Skeletal muscle cell (primary cell): ENCODE results near the gene FCER2.

ENCODE experiments used
- DNase-seq: peaks from one replicate; pipeline ENCODE4 v3.0.0-alpha.2; 2010; ENCODE audit warnings: low read depth
- H3K4me3 ChIP-seq: 2 replicates; pipeline ENCODE4 v1.5.1; 2011; ENCODE audit warnings: low read depth, mild to moderate bottlenecking, control low read depth, low read length, moderate library complexity

Gene FCER2

GRCh38 chr19:7681340-7682174 is 20.4 kb downstream of the FCER2 start:
- H3K4me3 ChIP-seq = peak overlapping the region; percentile 99
- peak; percentile 36 for DNase-seq

- H3K4me3 ChIP-seq = peak within 1 kb of the TSS; percentile 99
- peak; percentile 40 for DNase-seq
Observed at GRCh38 chr19:7680606-7681339, 21.2 kb downstream of the FCER2 start, which contains the start of gene TRAPPC5. TSS of gene TRAPPC5 (plus strand) at chr19:7680833. CDS start at chr19:7682254, 1,421 bp downstream.

GRCh38 chr19:7679771-7680605 is 21.9 kb downstream of the FCER2 start:
- H3K4me3 ChIP-seq = peak overlapping the region; percentile 99

GRCh38 chr19:7678971-7679751 is 22.8 kb downstream of the FCER2 start:
- H3K4me3 ChIP-seq = no peak overlapping the region

More at GRCh38 chr19:7679771-7680605, 21.9 kb downstream of the FCER2 start:
- no peak for DNase-seq

GRCh38 chr19:7677669-7678311 is 24.1 kb downstream of the FCER2 start:
- H3K4me3 ChIP-seq = no peak overlapping the region
- DNase-seq = no peak

More at GRCh38 chr19:7678971-7679751, 22.8 kb downstream of the FCER2 start:
- DNase-seq = no peak

GRCh38 chr19:7676854-7677253 is 25.1 kb downstream of the FCER2 start, which contains the start of gene MCEMP1:
TSS of gene MCEMP1 (plus strand) at chr19:7677090. CDS start at chr19:7677121, 31 bp downstream.
- H3K4me3 ChIP-seq = no peak within 1 kb of the TSS
- no peak for DNase-seq

GRCh38 chr19:7676376-7676775 is 25.6 kb downstream of the FCER2 start:
- H3K4me3 ChIP-seq = no peak overlapping the region
- DNase-seq = no peak

GRCh38 chr19:7674010-7675005 is 27.6 kb downstream of the FCER2 start:
- no peak for DNase-seq

GRCh38 chr19:7672522-7672921 is 29.4 kb downstream of the FCER2 start:
- DNase-seq = no peak
- no peak overlapping the region for H3K4me3 ChIP-seq

More at GRCh38 chr19:7674010-7675005, 27.6 kb downstream of the FCER2 start:
- no peak overlapping the region for H3K4me3 ChIP-seq

- no peak for DNase-seq
- H3K4me3 ChIP-seq = no peak overlapping the region
Observed at GRCh38 chr19:7670790-7671189, 31.1 kb downstream of the FCER2 start.

GRCh38 chr19:7670150-7670783 is 31.7 kb downstream of the FCER2 start:
- DNase-seq = no peak
- H3K4me3 ChIP-seq = peak overlapping the region; percentile 26

GRCh38 chr19:7669641-7670040 is 32.3 kb downstream of the FCER2 start:
- no peak overlapping the region for H3K4me3 ChIP-seq
- no peak for DNase-seq

- DNase-seq = no peak
- H3K4me3 ChIP-seq = no peak within 1 kb of the TSS
Observed at GRCh38 chr19:7668842-7669241, 33.1 kb downstream of the FCER2 start, which contains the start of gene RETN. TSS of gene RETN (plus strand) at chr19:7669049. CDS start at chr19:7669327, 278 bp downstream.

GRCh38 chr19:7665076-7665475 is 36.9 kb downstream of the FCER2 start:
- DNase-seq = peak; percentile 37
- H3K4me3 ChIP-seq = no peak overlapping the region

- H3K4me3 ChIP-seq = no peak overlapping the region
- DNase-seq = no peak
Observed at GRCh38 chr19:7663706-7664105, 38.2 kb downstream of the FCER2 start.

- DNase-seq = no peak
Observed at GRCh38 chr19:7662657-7663056, 39.3 kb downstream of the FCER2 start.

More at GRCh38 chr19:7662657-7663056, 39.3 kb downstream of the FCER2 start:
- no peak overlapping the region for H3K4me3 ChIP-seq
